K562 (cell line): ENCODE measurements around the gene KRTCAP2. TPM values are rescaled to one million over a fixed set of nuclear protein-coding genes. Genes with fewer than 3 reads are reported as not detected.
A peak's percentile ranks its signal among the peaks of the same experiment; 100 is the strongest.

Source experiments
- BDP1 ChIP-seq: IDR thresholded peaks from 3 replicates; pipeline ENCODE4 v1.6.1; 2011; ENCODE audit not compliant: insufficient read length, insufficient read depth
- CHCHD3 ChIP-seq: fragments of 250-450 bp; sonication (Bioruptor Pico); IDR thresholded peaks from 2 replicates; pipeline ENCODE4 v2.1.2; 2022; ENCODE audit warnings: mild to moderate bottlenecking
- COPS2 ChIP-seq: fragments of 450-650 bp; conservative IDR thresholded peaks from 2 replicates; pipeline ENCODE4 v1.6.1; 2016; ENCODE audit warnings: mild to moderate bottlenecking, moderate library complexity
- ESRRA ChIP-seq: fragments of 450-650 bp; IDR thresholded peaks from 2 replicates; pipeline ENCODE4 v1.6.1; 2014; ENCODE audit warnings: low read depth, mild to moderate bottlenecking, moderate library complexity, borderline replicate concordance
- ETV1 ChIP-seq: fragments of 450-650 bp; conservative IDR thresholded peaks from 2 replicates; pipeline ENCODE4 v1.6.1; 2016; ENCODE audit warnings: missing genetic modification characterization, control low read depth, low read depth, missing compliant biosample characterization
- MAZ ChIP-seq, 2 experiments: fragments of 450-650 bp in 1 of 2; sonication (generic) in 1 of 2; formaldehyde crosslinking; IDR thresholded peaks in 1 of 2; conservative IDR thresholded peaks in 1 of 2; 2 replicates each; pipeline versions ENCODE4 v1.4.0 to v1.5.0; 2020; ENCODE audit warnings: mild to moderate bottlenecking in 1 of 2, missing genetic modification reagents in 1 of 2
- MCM7 ChIP-seq, 2 experiments: fragments of 450-650 bp; IDR thresholded peaks; 2 replicates each; pipeline ENCODE4 v1.6.1; 2016 to 2018
- MXI1 ChIP-seq: IDR thresholded peaks from 2 replicates; pipeline ENCODE4 v1.6.1; 2011; ENCODE audit warnings: low read depth, mild to moderate bottlenecking, improper control_type of control experiment, low read length
- PHB2 ChIP-seq: fragments of 450-650 bp; IDR thresholded peaks from 2 replicates; pipeline ENCODE4 v1.6.1; 2017; ENCODE audit warnings: low read depth
- PPARD ChIP-seq: fragments of 250-450 bp; sonication (Bioruptor Pico); IDR thresholded peaks from 2 replicates; pipeline ENCODE4 v1.8.0; 2022; ENCODE audit warnings: inconsistent platforms, mild to moderate bottlenecking, moderate library complexity
- PRPF4 ChIP-seq: fragments of 200-400 bp; formaldehyde crosslinking; IDR thresholded peaks from one replicate; pipeline ENCODE4 v1.6.1; 2017; ENCODE audit warnings: low read length, low read depth, mild to moderate bottlenecking; ENCODE audit not compliant: insufficient read depth, poor library complexity, severe bottlenecking
- RFX7 ChIP-seq: fragments of 250-450 bp; sonication (Bioruptor Pico); IDR thresholded peaks from 2 replicates; pipeline ENCODE4 v1.5.1; 2021; ENCODE audit warnings: mild to moderate bottlenecking
- RNF2 ChIP-seq: sonication (generic); IDR thresholded peaks from 2 replicates; pipeline ENCODE4 v1.6.1; 2016
- SMARCB1 ChIP-seq: IDR thresholded peaks from 2 replicates; pipeline ENCODE4 v1.6.1; 2011; ENCODE audit warnings: improper control_type of control experiment, low read depth; ENCODE audit not compliant: insufficient read length
- TAF9B ChIP-seq: fragments of 450-650 bp; IDR thresholded peaks from 2 replicates; pipeline ENCODE4 v1.6.1; 2018; ENCODE audit warnings: mild to moderate bottlenecking; ENCODE audit not compliant: partially characterized antibody
- TBP ChIP-seq: optimal IDR thresholded peaks from 2 replicates; pipeline ENCODE3; 2011; ENCODE audit warnings: low read depth, low read length, improper control_type of control experiment
- TRIM28 ChIP-seq: fragments of 450-650 bp; IDR thresholded peaks from 2 replicates; pipeline ENCODE4 v1.6.1; 2017
- ZBTB1 ChIP-seq: sonication (generic); formaldehyde crosslinking; IDR thresholded peaks from 2 replicates; pipeline ENCODE4 v1.8.1; 2023; ENCODE audit warnings: missing genetic modification reagents, low read depth, mild to moderate bottlenecking, borderline replicate concordance
- ZBTB17 ChIP-seq: fragments of 450-650 bp; formaldehyde crosslinking; IDR thresholded peaks from 2 replicates; pipeline ENCODE4 v1.4.0; 2020; ENCODE audit warnings: mild to moderate bottlenecking
- ZNF76 ChIP-seq: fragments of 250-450 bp; sonication (Bioruptor Pico); IDR thresholded peaks from 2 replicates; pipeline ENCODE4 v1.4.0; 2020; ENCODE audit warnings: mild to moderate bottlenecking, moderate library complexity, borderline replicate concordance
- polyA plus RNA-seq, 8 experiments: library from polyadenylated mRNA; depleted of rRNA in 4 of 8; stranded (reverse) in 5 of 8; unstranded in 3 of 8; fragments of >200 nt; fragmentation: Nextera tagmentation in 2 of 8; fragmentation: Illumina TruSeq in 1 of 8; extraction: Ambion mirVana in 2 of 8; extraction: Trizol in 1 of 8; gene quantifications; 2 replicates each; pipeline versions ENCODE4 v1.2.1 to v1.2.3, GENCODE V29; 2011 to 2014; ENCODE audit warnings: inconsistent platforms in 1 of 8, missing spikeins in 1 of 8
- total RNA-seq, 7 experiments: library from RNA; depleted of rRNA in 6 of 7; stranded (reverse); fragments of >200 nt in 6 of 7; fragmentation: Illumina TruSeq in 2 of 7; extraction: Trizol in 2 of 7; gene quantifications; 2 replicates each; pipeline versions ENCODE4 v1.2.1 to v1.2.3, GENCODE V29; 2011 to 2021; ENCODE audit warnings: low replicate concordance in 1 of 7
- TF ChIP-seq, protein P1 (sequence below), 2 experiments: fragments of 200-800 bp in 1 of 2; sonication (Bioruptor generic) in 1 of 2; sonication (generic) in 1 of 2; formaldehyde crosslinking in 1 of 2; IDR thresholded peaks in 1 of 2; conservative IDR thresholded peaks in 1 of 2; 2 replicates each; pipeline versions ENCODE4 v1.5.0 to v1.6.1; 2016 to 2020; ENCODE audit warnings: missing compliant biosample characterization in 1 of 2, missing genetic modification characterization in 1 of 2, missing genetic modification reagents in 1 of 2
- TF ChIP-seq, protein P2 (sequence below): fragments of 200-400 bp; formaldehyde crosslinking; IDR thresholded peaks from 2 replicates; pipeline ENCODE4 v1.6.1; 2017; ENCODE audit warnings: mild to moderate bottlenecking, low read depth, low read length, moderate library complexity
- TF ChIP-seq, protein P3 (sequence below): fragments of 450-650 bp; formaldehyde crosslinking; IDR thresholded peaks from 2 replicates; pipeline ENCODE4 v1.4.0; 2020; ENCODE audit warnings: mild to moderate bottlenecking, moderate library complexity

KRTCAP2 gene
- total and polyA plus RNA-seq, 9 of the 15 experiments (the other 6 are each of a cell fraction or from before 2014, with no cell fraction given): 126 to 436 (median 244) TPM

DNA sequence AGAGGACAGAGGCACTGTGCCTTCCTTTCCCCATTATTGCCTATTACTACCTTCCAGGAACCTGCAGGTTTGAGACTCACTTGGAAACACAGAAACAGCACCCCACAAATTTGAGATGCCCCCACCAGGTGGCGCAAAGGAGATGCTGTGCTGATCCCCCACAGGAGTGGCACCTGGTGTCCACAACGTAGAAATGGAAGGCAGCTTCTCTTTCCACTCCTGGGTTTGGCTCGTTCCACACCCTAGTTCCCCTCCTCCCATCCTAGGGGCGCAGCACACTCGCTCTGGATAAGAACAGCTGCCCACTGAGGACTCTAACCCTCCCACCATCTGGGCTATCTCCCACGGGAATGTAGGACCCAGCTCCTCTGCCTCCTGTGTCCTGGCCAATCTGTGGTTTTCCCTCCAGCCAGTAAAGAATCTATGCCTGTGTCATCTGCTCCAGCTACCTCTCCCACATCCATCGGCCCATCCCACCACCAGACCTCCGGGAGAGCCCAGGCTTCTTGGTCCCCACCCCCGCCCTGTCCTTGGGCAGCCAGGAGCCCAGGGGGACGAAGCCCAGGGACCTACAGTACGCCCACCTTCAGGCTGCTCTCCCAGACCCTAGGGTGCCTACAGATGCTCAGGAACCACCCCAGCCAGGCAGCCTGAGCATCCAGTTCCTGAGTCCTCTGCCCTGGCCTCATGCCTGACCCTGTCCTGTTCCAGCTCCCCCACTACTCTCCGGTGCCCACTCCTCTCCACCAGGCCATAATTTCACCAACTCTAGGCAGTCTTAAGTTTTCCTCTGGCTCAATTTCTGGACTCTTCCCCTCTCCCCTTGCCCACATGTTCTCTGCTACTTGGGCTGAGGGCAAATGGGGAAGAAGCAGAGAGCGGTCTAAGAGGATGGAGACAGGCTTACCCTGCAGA lies 34.0 kb upstream of the KRTCAP2 start (continued):
- TF ChIP-seq, protein P1, sequence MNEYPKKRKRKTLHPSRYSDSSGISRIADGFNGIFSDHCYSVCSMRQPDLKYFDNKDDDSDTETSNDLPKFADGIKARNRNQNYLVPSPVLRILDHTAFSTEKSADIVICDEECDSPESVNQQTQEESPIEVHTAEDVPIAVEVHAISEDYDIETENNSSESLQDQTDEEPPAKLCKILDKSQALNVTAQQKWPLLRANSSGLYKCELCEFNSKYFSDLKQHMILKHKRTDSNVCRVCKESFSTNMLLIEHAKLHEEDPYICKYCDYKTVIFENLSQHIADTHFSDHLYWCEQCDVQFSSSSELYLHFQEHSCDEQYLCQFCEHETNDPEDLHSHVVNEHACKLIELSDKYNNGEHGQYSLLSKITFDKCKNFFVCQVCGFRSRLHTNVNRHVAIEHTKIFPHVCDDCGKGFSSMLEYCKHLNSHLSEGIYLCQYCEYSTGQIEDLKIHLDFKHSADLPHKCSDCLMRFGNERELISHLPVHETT (CRISPR knock-in tag; conservative IDR thresholded peaks at IDR 0.05 in 1 of 2, IDR thresholded peaks at IDR 0.05 in 1 of 2): no peak
- TF ChIP-seq ETV1 (tag) (no peak), COPS2 (no peak), CHCHD3 (CRISPR knock-in tag) (no peak), RNF2 (no peak), BDP1 (no peak), ESRRA (peak; percentile 23; the same call in 1 of the 2 replicates), MCM7 (IDR thresholded peaks at IDR 0.05) (no peak), ZBTB1 (CRISPR knock-in tag) (no peak), ZBTB17 (CRISPR knock-in tag) (no peak), TAF9B (no peak), MXI1 (no peak), MAZ (CRISPR knock-in tag; conservative IDR thresholded peaks at IDR 0.05 in 1 of 2, IDR thresholded peaks at IDR 0.05 in 1 of 2) (peak; percentile 54 to 77; a peak in 3 of 4 replicates), PHB2 (no peak), TBP (peak; percentile 1), ZNF76 (CRISPR knock-in tag) (no peak), SMARCB1 (no peak), PRPF4 (no peak), TRIM28 (no peak), RFX7 (no peak), PPARD (CRISPR knock-in tag) (no peak)
- TF ChIP-seq, protein P2, sequence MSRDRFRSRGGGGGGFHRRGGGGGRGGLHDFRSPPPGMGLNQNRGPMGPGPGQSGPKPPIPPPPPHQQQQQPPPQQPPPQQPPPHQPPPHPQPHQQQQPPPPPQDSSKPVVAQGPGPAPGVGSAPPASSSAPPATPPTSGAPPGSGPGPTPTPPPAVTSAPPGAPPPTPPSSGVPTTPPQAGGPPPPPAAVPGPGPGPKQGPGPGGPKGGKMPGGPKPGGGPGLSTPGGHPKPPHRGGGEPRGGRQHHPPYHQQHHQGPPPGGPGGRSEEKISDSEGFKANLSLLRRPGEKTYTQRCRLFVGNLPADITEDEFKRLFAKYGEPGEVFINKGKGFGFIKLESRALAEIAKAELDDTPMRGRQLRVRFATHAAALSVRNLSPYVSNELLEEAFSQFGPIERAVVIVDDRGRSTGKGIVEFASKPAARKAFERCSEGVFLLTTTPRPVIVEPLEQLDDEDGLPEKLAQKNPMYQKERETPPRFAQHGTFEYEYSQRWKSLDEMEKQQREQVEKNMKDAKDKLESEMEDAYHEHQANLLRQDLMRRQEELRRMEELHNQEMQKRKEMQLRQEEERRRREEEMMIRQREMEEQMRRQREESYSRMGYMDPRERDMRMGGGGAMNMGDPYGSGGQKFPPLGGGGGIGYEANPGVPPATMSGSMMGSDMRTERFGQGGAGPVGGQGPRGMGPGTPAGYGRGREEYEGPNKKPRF: no peak
- TF ChIP-seq, protein P3, sequence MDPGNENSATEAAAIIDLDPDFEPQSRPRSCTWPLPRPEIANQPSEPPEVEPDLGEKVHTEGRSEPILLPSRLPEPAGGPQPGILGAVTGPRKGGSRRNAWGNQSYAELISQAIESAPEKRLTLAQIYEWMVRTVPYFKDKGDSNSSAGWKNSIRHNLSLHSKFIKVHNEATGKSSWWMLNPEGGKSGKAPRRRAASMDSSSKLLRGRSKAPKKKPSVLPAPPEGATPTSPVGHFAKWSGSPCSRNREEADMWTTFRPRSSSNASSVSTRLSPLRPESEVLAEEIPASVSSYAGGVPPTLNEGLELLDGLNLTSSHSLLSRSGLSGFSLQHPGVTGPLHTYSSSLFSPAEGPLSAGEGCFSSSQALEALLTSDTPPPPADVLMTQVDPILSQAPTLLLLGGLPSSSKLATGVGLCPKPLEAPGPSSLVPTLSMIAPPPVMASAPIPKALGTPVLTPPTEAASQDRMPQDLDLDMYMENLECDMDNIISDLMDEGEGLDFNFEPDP (CRISPR knock-in tag): no peak
